GM12874 (cell line): ENCODE results near the gene PPM1L.

Experiments
- CTCF ChIP-seq: IDR thresholded peaks from 2 replicates; pipeline ENCODE4 v1.5.1; 2011; ENCODE audit warnings: low read depth, mild to moderate bottlenecking, control low read depth, low read length, moderate library complexity; ENCODE audit not compliant: insufficient read depth

The PPM1L gene

GRCh38 chr3:160998581-160998980 is 242.6 kb downstream of the PPM1L start:
- TF ChIP-seq CTCF = no peak

- TF ChIP-seq CTCF = no peak
Measured at GRCh38 chr3:160999274-160999673, 243.2 kb downstream of the PPM1L start.

- TF ChIP-seq CTCF = no peak
Measured at GRCh38 chr3:161008086-161008485, 252.1 kb downstream of the PPM1L start.

GRCh38 chr3:161014843-161015749 is 259.1 kb downstream of the PPM1L start:
- no peak for TF ChIP-seq CTCF

GRCh38 chr3:161016417-161017313 is 260.6 kb downstream of the PPM1L start:
- no peak for TF ChIP-seq CTCF

- TF ChIP-seq CTCF = no peak
Measured at GRCh38 chr3:161017971-161018370, 261.9 kb downstream of the PPM1L start.

GRCh38 chr3:161020256-161020655 is 264.2 kb downstream of the PPM1L start:
- no peak for TF ChIP-seq CTCF
